ENCODE results near the gene BICRA. TPM values are rescaled to one million over a fixed set of nuclear protein-coding genes. Genes with fewer than 3 reads are reported as not detected.
"Not testable (repeated sequence)": the region's sequence is repeated elsewhere in the genome, so short reads cannot be mapped to it uniquely, and the experiment has no call there.

Gene BICRA
- total RNA-seq, 1 donor from 2014 or later, result 13.4 TPM

- H3K9me3 Mint-ChIP-seq (ENCODE audit: low read depth), result no peaks in the 10 kb centered on the region
- peaks cover 24% of the 10 kb centered on the region for H3K36me3 Mint-ChIP-seq (ENCODE audit: low read depth)
- H3K4me1 Mint-ChIP-seq (ENCODE audit: low read depth), result peaks cover 50% of the 10 kb centered on the region
- no peak for DNase-seq (ENCODE audit: low spot score)
- no peak for TF ChIP-seq CTCF (IDR thresholded peaks at IDR 0.05)
- peak overlapping the region; percentile 60 for H3K4me3 Mint-ChIP-seq (ENCODE audit: unreplicated experiment)
- no peaks in the 10 kb centered on the region for H3K27me3 Mint-ChIP-seq (ENCODE audit: low read depth)
- peak overlapping the region; percentile 99 for H3K27ac Mint-ChIP-seq (ENCODE audit: unreplicated experiment)
Measured at GRCh38 chr19:47742634-47743033, 133.7 kb downstream of the BICRA start.

GRCh38 chr19:47745010-47745901 lies 136.3 kb downstream of the BICRA start, which contains the start of gene NOP53:
TSS of gene NOP53 (plus strand) at chr19:47745546. CDS start at chr19:47745560, 14 bp downstream.
- peak within 1 kb of the TSS; percentile 99 for H3K27ac Mint-ChIP-seq (ENCODE audit: unreplicated experiment)
- H3K4me1 Mint-ChIP-seq (ENCODE audit: low read depth), result peaks cover 47% of the 10 kb centered on the region
- peak within 1 kb of the TSS; percentile 98 for H3K4me3 Mint-ChIP-seq (ENCODE audit: unreplicated experiment)
- no peak for DNase-seq (ENCODE audit: low spot score)
- H3K9me3 Mint-ChIP-seq (ENCODE audit: low read depth), result no peaks in the 10 kb centered on the region
- H3K36me3 Mint-ChIP-seq (ENCODE audit: low read depth), result peaks cover 15% of the 10 kb centered on the region
- H3K27me3 Mint-ChIP-seq (ENCODE audit: low read depth), result no peaks in the 10 kb centered on the region
- no peak for TF ChIP-seq CTCF (IDR thresholded peaks at IDR 0.05)

- peak overlapping the region; percentile 66 for H3K27ac Mint-ChIP-seq (ENCODE audit: unreplicated experiment)
- peak overlapping the region; percentile 98 for H3K4me3 Mint-ChIP-seq (ENCODE audit: unreplicated experiment)
Measured at GRCh38 chr19:47746129-47746528, 137.2 kb downstream of the BICRA start.

GRCh38 chr19:47749326-47749725 lies 140.4 kb downstream of the BICRA start:
- Mint-ChIP-seq H3K9me3 (ENCODE audit: low read depth) (no peaks in the 10 kb centered on the region), H3K36me3 (ENCODE audit: low read depth) (peaks cover 25% of the 10 kb centered on the region), H3K4me3 (ENCODE audit: unreplicated experiment) (no peak overlapping the region), H3K27ac (ENCODE audit: unreplicated experiment) (no peak overlapping the region), H3K27me3 (ENCODE audit: low read depth) (no peaks in the 10 kb centered on the region), H3K4me1 (ENCODE audit: low read depth) (peaks cover 16% of the 10 kb centered on the region)
- TF ChIP-seq CTCF (IDR thresholded peaks at IDR 0.05), result no peak
- no peak for DNase-seq (ENCODE audit: low spot score)

More at GRCh38 chr19:47746129-47746528, 137.2 kb downstream of the BICRA start:
- H3K27me3 Mint-ChIP-seq (ENCODE audit: low read depth); H3K9me3 Mint-ChIP-seq (ENCODE audit: low read depth); DNase-seq (ENCODE audit: low spot score): not testable (repeated sequence)
- Mint-ChIP-seq H3K4me1 (ENCODE audit: low read depth) (peaks cover 47% of the 10 kb centered on the region), H3K36me3 (ENCODE audit: low read depth) (peaks cover 16% of the 10 kb centered on the region)

GRCh38 chr19:47750752-47751151 lies 141.8 kb downstream of the BICRA start:
- no peak overlapping the region for H3K4me3 Mint-ChIP-seq (ENCODE audit: unreplicated experiment)
- no peak for TF ChIP-seq CTCF (IDR thresholded peaks at IDR 0.05)
- H3K36me3 Mint-ChIP-seq (ENCODE audit: low read depth), result peaks cover 25% of the 10 kb centered on the region
- no peaks in the 10 kb centered on the region for H3K9me3 Mint-ChIP-seq (ENCODE audit: low read depth)
- no peak for DNase-seq (ENCODE audit: low spot score)
- H3K27me3 Mint-ChIP-seq (ENCODE audit: low read depth), result no peaks in the 10 kb centered on the region
- H3K27ac Mint-ChIP-seq (ENCODE audit: unreplicated experiment), result no peak overlapping the region
- peaks cover 5% of the 10 kb centered on the region for H3K4me1 Mint-ChIP-seq (ENCODE audit: low read depth)
